ENCODE results near the gene TIAM2.

GRCh38 chr6:155014670-155015300, 19.7 kb downstream of the TIAM2 start:
- TF ChIP-seq CTCF (IDR thresholded peaks at IDR 0.05) (no peak), POLR2A (IDR thresholded peaks at IDR 0.05) (no peak)

All from upper lobe of left lung (tissue), 4 donors.